Mammary epithelial cell (primary cell): ENCODE measurements around the gene CAMTA1.

Experiments
- EZH2 ChIP-seq: IDR thresholded peaks from 2 replicates; pipeline ENCODE4 v1.6.1; 2012; ENCODE audit warnings: low read length, inconsistent platforms, borderline replicate concordance
- TF ChIP-seq, protein P1 (sequence below), 2 donors: IDR thresholded peaks in 1 of 2; conservative IDR thresholded peaks in 1 of 2; 2 replicates each; pipeline ENCODE4 v1.5.1; 2011 to 2012; ENCODE audit warnings: inconsistent platforms in 2 of 2, low read length in 2 of 2, mild to moderate bottlenecking in 2 of 2, control low read depth in 1 of 2, low read depth in 1 of 2; ENCODE audit not compliant: insufficient read depth in 1 of 2; ENCODE audit errors: extremely low read depth in 1 of 2

DNA sequence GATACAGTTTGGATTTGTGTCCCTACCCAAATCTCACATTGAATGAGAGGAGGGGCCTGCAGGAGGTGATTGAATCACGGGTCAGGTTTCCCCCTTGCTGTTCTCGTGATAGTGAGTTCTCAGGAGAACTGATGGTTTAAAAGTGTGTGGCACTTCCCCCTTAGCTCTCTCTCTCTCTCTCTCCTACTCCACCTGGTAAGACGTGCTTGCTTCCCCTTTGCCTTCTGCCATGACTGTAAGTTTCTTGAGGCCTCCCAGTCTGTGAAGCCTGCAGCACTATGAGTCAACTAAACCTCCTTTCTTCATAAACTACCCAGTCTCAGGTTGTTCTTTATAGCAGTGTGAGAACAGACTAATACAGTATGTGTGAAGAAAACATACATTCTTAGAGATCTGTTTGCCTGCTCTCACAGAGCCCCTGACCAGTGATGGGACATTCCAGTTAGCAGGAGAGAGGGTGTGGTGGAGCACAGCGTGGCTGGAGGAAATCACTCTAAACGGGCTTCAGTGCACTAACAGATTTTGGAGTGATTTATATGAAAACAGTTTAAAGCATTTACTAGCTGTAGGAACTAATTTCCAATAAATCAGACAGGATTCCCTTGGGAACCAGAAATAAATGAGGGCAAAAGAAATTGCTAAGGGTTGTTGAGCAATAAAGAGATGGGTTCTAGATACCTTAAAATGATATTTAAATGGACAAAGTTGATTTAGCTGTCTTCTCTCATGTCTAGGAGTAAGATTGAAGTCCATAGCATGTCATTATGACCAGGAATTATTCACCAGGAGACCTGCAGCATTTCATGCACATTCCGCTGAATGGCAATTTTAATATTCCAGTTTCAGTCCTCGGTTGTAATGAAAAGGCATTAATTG, 411.0 kb downstream of the CAMTA1 start:
- TF ChIP-seq EZH2: no peak
- TF ChIP-seq, protein P1, sequence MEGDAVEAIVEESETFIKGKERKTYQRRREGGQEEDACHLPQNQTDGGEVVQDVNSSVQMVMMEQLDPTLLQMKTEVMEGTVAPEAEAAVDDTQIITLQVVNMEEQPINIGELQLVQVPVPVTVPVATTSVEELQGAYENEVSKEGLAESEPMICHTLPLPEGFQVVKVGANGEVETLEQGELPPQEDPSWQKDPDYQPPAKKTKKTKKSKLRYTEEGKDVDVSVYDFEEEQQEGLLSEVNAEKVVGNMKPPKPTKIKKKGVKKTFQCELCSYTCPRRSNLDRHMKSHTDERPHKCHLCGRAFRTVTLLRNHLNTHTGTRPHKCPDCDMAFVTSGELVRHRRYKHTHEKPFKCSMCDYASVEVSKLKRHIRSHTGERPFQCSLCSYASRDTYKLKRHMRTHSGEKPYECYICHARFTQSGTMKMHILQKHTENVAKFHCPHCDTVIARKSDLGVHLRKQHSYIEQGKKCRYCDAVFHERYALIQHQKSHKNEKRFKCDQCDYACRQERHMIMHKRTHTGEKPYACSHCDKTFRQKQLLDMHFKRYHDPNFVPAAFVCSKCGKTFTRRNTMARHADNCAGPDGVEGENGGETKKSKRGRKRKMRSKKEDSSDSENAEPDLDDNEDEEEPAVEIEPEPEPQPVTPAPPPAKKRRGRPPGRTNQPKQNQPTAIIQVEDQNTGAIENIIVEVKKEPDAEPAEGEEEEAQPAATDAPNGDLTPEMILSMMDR (conservative IDR thresholded peaks at IDR 0.05 in 1 of 2, IDR thresholded peaks at IDR 0.05 in 1 of 2; ENCODE audit: extremely low read depth in 1 of 2, insufficient read depth in 1 of 2, low read depth in 1 of 2, low read length in 2 of 2): no peak
